Fibroblast of skin of abdomen (primary cell): ENCODE measurements around the gene LRRIQ4.

Source experiments
- DNase-seq: peaks from one replicate; pipeline ENCODE4 v3.0.0-alpha.2; 2013

The LRRIQ4 gene

GRCh38 chr3:169809230-169809795 is 3.4 kb upstream of the LRRIQ4 start:
- no peak for DNase-seq

- DNase-seq = peak; percentile 57
These were observed 889 bp upstream of the LRRIQ4 start for GRCh38 chr3:169811631-169812331.

- no peak for DNase-seq
These were observed 608 bp downstream of the LRRIQ4 start for GRCh38 chr3:169813278-169813677.

GRCh38 chr3:169813757-169814517 is 1.3 kb downstream of the LRRIQ4 start:
- DNase-seq = no peak

GRCh38 chr3:169815590-169816150 is 3.0 kb downstream of the LRRIQ4 start:
- no peak for DNase-seq

GRCh38 chr3:169818316-169818715 is 5.6 kb downstream of the LRRIQ4 start:
- peak; percentile 59 for DNase-seq

GRCh38 chr3:169822091-169822490 is 9.4 kb downstream of the LRRIQ4 start:
- DNase-seq = no peak

GRCh38 chr3:169822540-169822939 is 9.9 kb downstream of the LRRIQ4 start:
- DNase-seq = no peak

- no peak for DNase-seq
These were observed 10.3 kb downstream of the LRRIQ4 start for GRCh38 chr3:169822983-169823382.

- no peak for DNase-seq
These were observed 12.6 kb downstream of the LRRIQ4 start for GRCh38 chr3:169825316-169825715.

- DNase-seq = no peak
These were observed 15.0 kb downstream of the LRRIQ4 start for GRCh38 chr3:169827712-169828111.

- no peak for DNase-seq
These were observed 22.9 kb downstream of the LRRIQ4 start for GRCh38 chr3:169835533-169835932.

GRCh38 chr3:169836078-169836941 is 23.6 kb downstream of the LRRIQ4 start:
- DNase-seq = peak; percentile 34

GRCh38 chr3:169836942-169837275 is 24.2 kb downstream of the LRRIQ4 start:
- DNase-seq = no peak

- no peak for DNase-seq
These were observed 25.9 kb downstream of the LRRIQ4 start for GRCh38 chr3:169838511-169839030.

- no peak for DNase-seq
These were observed 28.5 kb downstream of the LRRIQ4 start for GRCh38 chr3:169841171-169841570.

GRCh38 chr3:169842960-169843359 is 30.3 kb downstream of the LRRIQ4 start:
- no peak for DNase-seq

- peak; percentile 89 for DNase-seq
These were observed 34.0 kb downstream of the LRRIQ4 start for GRCh38 chr3:169846458-169847193.

- no peak for DNase-seq
These were observed 35.2 kb downstream of the LRRIQ4 start for GRCh38 chr3:169847896-169848295.

- DNase-seq = peak; percentile 18
These were observed 36.1 kb downstream of the LRRIQ4 start for GRCh38 chr3:169848741-169849140.

- DNase-seq = no peak
These were observed 37.9 kb downstream of the LRRIQ4 start for GRCh38 chr3:169850618-169851017.

- no peak for DNase-seq
These were observed 42.8 kb downstream of the LRRIQ4 start for GRCh38 chr3:169855514-169855913.
